OCI-LY3 (cell line): Measurements from ENCODE around the gene CHKA.

ENCODE experiments used
- H2AFZ ChIP-seq: fragments of 200-600, 300-600 bp; shearing (Covaris generic); 2 replicates; pipeline ENCODE4 v1.6.0; 2014; ENCODE audit warnings: antibody characterized with exemption, low read depth, low read length
- H3K27ac ChIP-seq: fragments of 200-600, 300-600 bp; sonication (generic); 2 replicates; pipeline ENCODE4 v1.5.1; 2014; ENCODE audit warnings: mild to moderate bottlenecking, low read length, moderate library complexity, mixed read lengths
- H3K27me3 ChIP-seq: fragments of 200-600, 300-600 bp; sonication (generic); 2 replicates; pipeline ENCODE4 v1.6.1; 2014; ENCODE audit warnings: low read depth, low read length, mixed read lengths
- H3K36me3 ChIP-seq: fragments of 200-600, 300-600 bp; sonication (generic); replicated peaks from 2 replicates; pipeline ENCODE3; 2014; ENCODE audit warnings: low read depth, low read length, mixed read lengths
- H3K4me1 ChIP-seq: fragments of 300-600, 200-600 bp; sonication (generic); 2 replicates; pipeline ENCODE4 v1.6.1; 2014; ENCODE audit warnings: low read length, mixed read lengths
- H3K4me2 ChIP-seq: fragments of 200-600, 300-600 bp; sonication (generic); 2 replicates; pipeline ENCODE4 v1.6.1; 2014; ENCODE audit warnings: low read length, mixed read lengths
- H3K4me3 ChIP-seq: fragments of 300-600, 200-600 bp; sonication (generic); 2 replicates; pipeline ENCODE4 v1.5.1; 2014; ENCODE audit warnings: antibody characterized with exemption, mild to moderate bottlenecking, low read length, moderate library complexity
- H3K79me2 ChIP-seq: fragments of 300-600, 200-600 bp; shearing (Covaris generic); 2 replicates; pipeline ENCODE4 v1.6.1; 2014; ENCODE audit warnings: mild to moderate bottlenecking, low read length, mixed read lengths
- H3K9ac ChIP-seq: fragments of 300-600, 200-600 bp; shearing (Covaris generic); 2 replicates; pipeline ENCODE4 v1.6.0; 2014; ENCODE audit warnings: mild to moderate bottlenecking, low read length, moderate library complexity
- H3K9me3 ChIP-seq: fragments of 200-600, 300-600 bp; shearing (Covaris generic); 2 replicates; pipeline ENCODE4 v1.6.1; 2014; ENCODE audit warnings: low read length, mixed read lengths; ENCODE audit not compliant: insufficient read depth
- H4K20me1 ChIP-seq: fragments of 200-600, 300-600 bp; sonication (generic); 2 replicates; pipeline ENCODE4 v1.6.1; 2016; ENCODE audit warnings: low read length, mixed read lengths; ENCODE audit not compliant: insufficient read depth
- EZH2phosphoT487 ChIP-seq: fragments of 200-600 bp; shearing (Covaris generic); IDR thresholded peaks from 2 replicates; pipeline ENCODE4 v1.6.1; 2018; ENCODE audit warnings: antibody characterized with exemption, mixed run types, low read depth
- TF ChIP-seq, protein P1 (sequence below): fragments of 200-600, 300-600 bp; sonication (generic); IDR thresholded peaks from 2 replicates; pipeline ENCODE4 v1.5.1; 2014; ENCODE audit warnings: antibody characterized with exemption, low read length, low read depth

The CHKA gene

DNA sequence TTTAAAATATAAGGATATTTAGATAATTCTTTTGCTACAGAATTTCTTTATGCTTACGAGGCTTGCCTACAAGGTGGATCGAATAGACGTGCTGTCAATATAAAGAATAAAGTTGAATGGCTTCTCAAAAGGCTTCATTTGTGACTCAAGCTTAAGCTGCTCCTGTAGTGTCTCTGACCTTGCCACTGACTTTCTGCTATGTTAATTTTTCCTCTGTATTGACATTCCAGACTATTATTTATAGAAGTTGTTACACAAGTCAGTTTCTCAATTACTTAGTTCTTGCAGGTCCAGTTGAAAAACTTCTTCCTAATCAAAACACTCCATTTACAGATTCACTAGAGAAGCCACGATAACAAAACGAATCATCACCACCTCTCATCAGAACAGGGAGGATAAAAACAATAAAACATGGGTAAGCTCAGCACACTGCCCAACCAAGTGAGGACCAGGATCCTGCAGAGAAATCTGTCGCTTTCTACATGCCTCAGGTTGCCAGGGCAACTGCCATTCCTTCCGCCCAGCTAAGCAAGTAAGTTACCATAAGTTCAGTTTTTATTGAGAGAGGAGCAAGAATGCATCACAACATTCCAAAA, 39.0 kb upstream of the CHKA start:
- peaks cover 10% of the 10 kb centered on the region for H3K4me1 ChIP-seq
- no peak overlapping the region for H3K27ac ChIP-seq
- no peak overlapping the region for H3K9ac ChIP-seq
- H2AFZ ChIP-seq: no peak overlapping the region
- peaks cover 33% of the 10 kb centered on the region for H3K36me3 ChIP-seq
- no peak overlapping the region for H3K4me3 ChIP-seq
- TF ChIP-seq EZH2phosphoT487: no peak
- TF ChIP-seq, protein P1, sequence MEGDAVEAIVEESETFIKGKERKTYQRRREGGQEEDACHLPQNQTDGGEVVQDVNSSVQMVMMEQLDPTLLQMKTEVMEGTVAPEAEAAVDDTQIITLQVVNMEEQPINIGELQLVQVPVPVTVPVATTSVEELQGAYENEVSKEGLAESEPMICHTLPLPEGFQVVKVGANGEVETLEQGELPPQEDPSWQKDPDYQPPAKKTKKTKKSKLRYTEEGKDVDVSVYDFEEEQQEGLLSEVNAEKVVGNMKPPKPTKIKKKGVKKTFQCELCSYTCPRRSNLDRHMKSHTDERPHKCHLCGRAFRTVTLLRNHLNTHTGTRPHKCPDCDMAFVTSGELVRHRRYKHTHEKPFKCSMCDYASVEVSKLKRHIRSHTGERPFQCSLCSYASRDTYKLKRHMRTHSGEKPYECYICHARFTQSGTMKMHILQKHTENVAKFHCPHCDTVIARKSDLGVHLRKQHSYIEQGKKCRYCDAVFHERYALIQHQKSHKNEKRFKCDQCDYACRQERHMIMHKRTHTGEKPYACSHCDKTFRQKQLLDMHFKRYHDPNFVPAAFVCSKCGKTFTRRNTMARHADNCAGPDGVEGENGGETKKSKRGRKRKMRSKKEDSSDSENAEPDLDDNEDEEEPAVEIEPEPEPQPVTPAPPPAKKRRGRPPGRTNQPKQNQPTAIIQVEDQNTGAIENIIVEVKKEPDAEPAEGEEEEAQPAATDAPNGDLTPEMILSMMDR: no peak
- H3K79me2 ChIP-seq: no peaks in the 10 kb centered on the region
- no peaks in the 10 kb centered on the region for H3K27me3 ChIP-seq
- no peak overlapping the region for H3K4me2 ChIP-seq
- no peaks in the 10 kb centered on the region for H3K9me3 ChIP-seq
- H4K20me1 ChIP-seq: no peaks in the 10 kb centered on the region

DNA sequence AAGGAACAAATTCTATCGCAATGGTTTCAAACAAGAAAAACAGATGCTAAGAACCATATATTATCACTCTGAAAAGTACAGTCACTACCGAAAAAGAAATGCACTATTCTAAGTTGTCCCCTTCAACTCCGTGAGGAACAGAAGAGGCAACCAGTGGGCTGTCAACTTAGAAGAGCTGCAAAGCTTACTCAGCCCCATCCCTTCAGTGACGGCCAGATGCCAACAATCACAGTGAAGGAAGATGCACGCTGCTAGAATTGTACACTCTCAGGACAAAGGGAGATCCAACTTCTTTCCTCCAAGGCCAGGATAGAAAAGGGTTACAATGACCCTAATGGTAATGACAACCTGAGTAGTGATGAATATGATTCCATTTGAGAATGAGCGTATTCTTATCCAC, 38.5 kb upstream of the CHKA start:
- no peak overlapping the region for H3K4me3 ChIP-seq
- H3K4me1 ChIP-seq: peaks cover 9% of the 10 kb centered on the region
- no peak overlapping the region for H2AFZ ChIP-seq
- H3K27me3 ChIP-seq: no peaks in the 10 kb centered on the region
- H3K36me3 ChIP-seq: peaks cover 32% of the 10 kb centered on the region
- H3K4me2 ChIP-seq: no peak overlapping the region
- no peaks in the 10 kb centered on the region for H3K79me2 ChIP-seq
- no peak overlapping the region for H3K27ac ChIP-seq
- no peak for TF ChIP-seq EZH2phosphoT487
- TF ChIP-seq, protein P1: no peak
- no peaks in the 10 kb centered on the region for H4K20me1 ChIP-seq
- H3K9me3 ChIP-seq: no peaks in the 10 kb centered on the region
- H3K9ac ChIP-seq: no peak overlapping the region

DNA sequence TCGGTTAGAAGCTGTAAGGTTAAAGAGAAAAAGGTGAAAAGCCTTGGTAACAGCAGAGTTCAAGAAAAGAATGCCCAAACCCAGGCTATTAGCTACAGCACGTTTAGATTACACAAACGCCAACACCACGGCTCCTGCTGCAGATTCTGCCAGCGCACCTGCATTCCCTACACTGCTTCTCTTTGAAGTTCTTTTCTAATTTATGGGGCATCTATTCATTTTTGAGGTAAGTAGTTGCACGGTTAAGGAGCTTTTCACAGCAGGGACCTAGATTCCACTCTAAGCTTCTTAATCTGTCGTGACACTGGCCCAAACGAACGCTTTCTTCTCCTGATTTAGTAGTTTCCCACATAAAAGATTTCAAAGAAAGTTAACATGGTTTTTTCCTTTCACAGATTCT, 38.0 kb upstream of the CHKA start:
- H3K4me2 ChIP-seq: no peak overlapping the region
- H3K4me3 ChIP-seq: no peak overlapping the region
- no peak overlapping the region for H3K9ac ChIP-seq
- no peaks in the 10 kb centered on the region for H3K27me3 ChIP-seq
- TF ChIP-seq, protein P1: no peak
- TF ChIP-seq EZH2phosphoT487: no peak
- H2AFZ ChIP-seq: no peak overlapping the region
- H4K20me1 ChIP-seq: no peaks in the 10 kb centered on the region
- peaks cover 27% of the 10 kb centered on the region for H3K36me3 ChIP-seq
- no peak overlapping the region for H3K27ac ChIP-seq
- no peaks in the 10 kb centered on the region for H3K79me2 ChIP-seq
- peaks cover 4% of the 10 kb centered on the region for H3K4me1 ChIP-seq
- no peaks in the 10 kb centered on the region for H3K9me3 ChIP-seq

DNA sequence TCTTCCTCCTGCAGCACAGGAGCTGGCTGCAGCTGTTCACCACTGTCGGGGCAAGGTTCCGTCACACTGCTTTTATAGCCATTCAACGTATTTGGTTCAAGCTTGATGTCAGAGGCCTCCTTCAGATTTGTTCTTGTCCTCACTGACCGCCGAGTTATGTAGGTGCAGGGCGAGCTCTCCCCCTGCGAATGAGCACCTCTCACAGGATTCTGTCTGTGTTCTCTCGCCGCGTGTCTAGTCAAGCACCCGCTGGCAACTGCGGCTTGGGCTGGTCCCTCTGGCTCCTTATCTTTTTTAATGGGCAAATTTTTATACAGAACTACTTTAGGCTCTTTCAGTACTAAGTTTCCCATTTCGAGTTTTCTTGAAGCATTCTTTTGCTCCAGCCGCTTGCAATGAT, 37.4 kb upstream of the CHKA start:
- Histone ChIP-seq H3K9ac (no peak overlapping the region), H3K4me1 (no peaks in the 10 kb centered on the region), H3K27me3 (no peaks in the 10 kb centered on the region), H3K4me2 (no peak overlapping the region), H3K4me3 (no peak overlapping the region), H3K36me3 (peaks cover 23% of the 10 kb centered on the region), H4K20me1 (no peaks in the 10 kb centered on the region), H3K9me3 (no peaks in the 10 kb centered on the region), H3K79me2 (no peaks in the 10 kb centered on the region), H2AFZ (no peak overlapping the region), H3K27ac (no peak overlapping the region)
- TF ChIP-seq, protein P1: no peak
- TF ChIP-seq EZH2phosphoT487: no peak
